NCI-H2227 (cell line): ENCODE data around the gene FAM13C.
"Not testable (repeated sequence)": the region's sequence is repeated elsewhere in the genome, so short reads cannot be mapped to it uniquely, and the experiment has no call there.

ENCODE experiments used
- DNase-seq: peaks from one replicate; lab custom pipeline; 2025; ENCODE audit not compliant: unreplicated experiment; lab: John Stamatoyannopoulos, UW

The FAM13C gene

DNA sequence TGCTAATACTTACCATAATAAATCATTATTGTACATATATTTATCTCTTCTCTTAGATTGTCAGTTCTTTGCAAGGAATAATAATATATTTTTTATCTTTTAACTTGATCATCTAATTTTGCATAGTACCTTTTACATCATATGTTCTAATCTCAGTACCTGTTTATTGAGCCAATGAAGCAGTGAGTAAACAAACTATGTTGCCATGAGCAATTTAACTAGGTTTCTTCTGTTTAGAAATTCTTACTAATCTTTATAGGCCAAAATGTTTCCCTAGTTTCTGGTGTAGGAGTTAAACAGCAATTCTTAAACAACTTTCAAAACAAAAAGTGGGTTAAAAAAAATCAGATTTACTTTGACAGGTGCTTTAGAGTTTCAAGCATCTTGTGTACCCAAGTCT, 124.6 kb downstream of the FAM13C start:
- DNase-seq, result no peak

DNA sequence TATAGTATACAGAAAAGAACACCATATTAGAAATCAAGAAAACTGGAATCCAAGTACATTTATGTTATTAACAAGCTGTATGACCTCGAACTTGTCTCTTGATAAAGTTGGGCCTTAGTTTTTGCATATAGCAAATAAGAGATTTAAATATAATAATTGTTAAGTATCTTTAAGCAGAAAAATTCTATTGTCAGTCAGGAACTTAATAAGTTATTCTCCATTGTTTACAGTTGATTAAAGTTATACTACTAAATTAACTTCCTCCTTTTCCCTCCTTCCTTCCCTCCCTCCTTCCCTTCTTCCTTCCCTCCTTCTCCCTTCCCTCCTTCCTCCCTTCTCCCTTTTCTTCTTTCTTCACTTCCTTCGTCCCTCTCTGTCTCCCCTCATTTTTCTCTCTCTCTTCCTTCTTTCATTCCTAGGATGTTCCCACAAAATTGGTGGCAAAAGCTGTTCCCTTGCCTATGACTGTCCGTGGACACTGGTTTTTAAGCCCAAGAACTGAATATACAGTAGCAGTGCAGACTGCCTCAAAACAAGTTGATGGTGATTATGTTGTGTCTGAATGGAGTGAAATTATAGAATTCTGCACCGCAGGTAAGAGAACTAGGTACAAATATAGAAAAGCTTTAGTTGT, 126.2 kb downstream of the FAM13C start:
- DNase-seq, result no peak

DNA sequence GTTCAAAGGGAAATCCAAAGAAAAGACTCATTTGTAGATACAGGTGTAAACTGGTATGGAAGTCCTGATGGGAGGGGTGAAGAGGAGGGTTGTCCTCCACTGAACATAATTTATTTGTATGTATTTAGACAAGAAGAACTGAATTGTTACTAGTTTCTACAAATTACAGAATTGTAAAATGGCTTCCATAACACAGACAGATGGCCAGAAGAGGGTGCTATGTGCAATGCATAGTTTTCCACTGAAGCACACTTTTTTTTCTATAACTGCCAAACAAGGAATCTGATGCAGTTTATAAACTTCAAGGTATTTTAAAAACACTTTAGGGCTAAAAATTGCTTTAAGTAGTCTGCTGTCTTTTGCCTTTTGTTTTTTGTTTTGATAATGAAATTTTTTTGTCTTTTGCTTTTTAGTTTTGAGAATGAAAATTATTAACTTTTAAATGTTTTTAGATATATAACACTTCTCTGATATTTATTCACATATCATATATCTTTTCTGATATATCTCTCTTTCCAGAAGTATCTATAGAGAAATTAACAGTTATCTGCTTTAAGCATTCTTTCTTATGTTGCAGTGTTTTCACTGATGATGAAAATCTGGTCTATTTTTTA, 127.4 kb downstream of the FAM13C start:
- DNase-seq, result peak; percentile 34

DNA sequence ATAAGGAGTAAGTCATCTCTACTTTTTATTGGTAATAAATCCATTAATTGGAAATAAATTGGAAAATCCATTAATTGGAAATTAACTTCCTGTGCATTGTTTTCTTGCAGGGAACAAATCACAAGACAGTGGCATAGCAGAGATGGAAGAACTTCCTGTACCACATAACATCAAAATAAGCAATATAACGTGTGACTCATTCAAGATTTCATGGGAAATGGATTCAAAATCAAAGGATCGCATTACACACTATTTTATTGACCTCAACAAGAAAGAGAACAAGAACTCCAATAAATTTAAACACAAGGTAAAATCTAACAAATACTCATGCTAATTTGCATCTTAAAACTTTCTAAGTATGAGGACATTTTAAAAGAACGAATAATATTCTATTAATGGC, 128.2 kb downstream of the FAM13C start:
- DNase-seq, result no peak

DNA sequence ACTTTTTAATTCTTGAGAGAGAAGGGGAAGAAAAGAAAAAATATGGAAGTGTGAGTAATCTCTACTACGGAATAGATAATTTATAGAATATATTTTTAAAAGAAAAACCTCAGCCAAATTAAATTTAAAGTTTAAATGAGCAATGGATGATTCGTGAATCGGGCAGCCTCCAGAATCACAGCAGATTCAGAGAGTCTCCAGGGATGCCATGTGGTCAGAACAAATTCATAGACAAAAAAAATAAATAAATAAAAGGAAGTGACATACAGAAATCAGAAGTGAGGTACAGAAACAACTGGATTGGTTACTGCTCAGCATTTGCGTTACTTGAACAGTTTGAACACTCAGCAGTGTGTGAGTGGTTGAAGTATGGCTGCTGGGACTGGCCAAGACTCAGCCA, 132.9 kb downstream of the FAM13C start:
- no peak for DNase-seq

DNA sequence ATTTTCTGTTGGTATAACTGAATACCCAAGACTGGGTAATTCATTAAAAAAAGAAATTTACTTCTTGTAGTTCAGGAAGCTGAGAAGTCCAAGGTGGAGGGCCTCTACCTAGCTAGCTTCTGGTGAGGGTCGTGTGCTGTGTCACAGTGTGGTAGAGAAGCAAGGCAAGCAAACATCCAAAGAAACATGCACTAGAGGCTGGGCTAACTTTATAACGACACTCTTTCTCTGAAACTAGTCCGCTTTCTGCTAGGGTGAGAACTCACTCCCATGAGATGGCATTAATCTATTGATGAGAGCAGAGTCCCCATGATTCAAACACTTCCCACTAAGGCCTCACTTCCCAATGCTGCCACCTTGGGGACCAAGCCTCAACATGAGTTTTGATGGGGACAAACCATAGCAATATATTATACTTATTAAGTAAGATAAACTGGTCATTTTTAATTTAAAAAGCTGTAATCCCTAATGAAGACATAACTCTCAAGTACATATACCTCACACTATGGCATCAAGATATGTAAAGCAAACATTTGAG, 135.1 kb downstream of the FAM13C start:
- no peak for DNase-seq

DNA sequence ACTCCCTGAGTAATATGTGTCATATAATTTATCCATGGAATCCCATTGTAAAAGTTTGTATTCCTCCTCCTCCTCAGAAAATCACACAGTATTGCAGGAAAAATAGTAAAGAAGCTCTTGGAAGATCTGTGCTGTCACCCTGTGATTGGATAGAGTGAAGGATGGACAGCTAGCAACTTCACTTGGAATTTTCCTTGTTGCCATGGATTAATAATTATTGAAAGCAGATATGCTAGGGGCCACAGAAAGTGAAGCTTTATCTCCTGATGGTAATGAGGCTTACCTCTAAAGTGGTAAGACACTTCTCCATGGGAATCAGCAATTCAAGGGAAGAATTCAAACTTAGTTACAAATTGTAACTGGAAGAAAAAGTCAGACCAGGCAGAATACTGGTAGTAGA, 137.1 kb downstream of the FAM13C start:
- DNase-seq, result no peak

DNA sequence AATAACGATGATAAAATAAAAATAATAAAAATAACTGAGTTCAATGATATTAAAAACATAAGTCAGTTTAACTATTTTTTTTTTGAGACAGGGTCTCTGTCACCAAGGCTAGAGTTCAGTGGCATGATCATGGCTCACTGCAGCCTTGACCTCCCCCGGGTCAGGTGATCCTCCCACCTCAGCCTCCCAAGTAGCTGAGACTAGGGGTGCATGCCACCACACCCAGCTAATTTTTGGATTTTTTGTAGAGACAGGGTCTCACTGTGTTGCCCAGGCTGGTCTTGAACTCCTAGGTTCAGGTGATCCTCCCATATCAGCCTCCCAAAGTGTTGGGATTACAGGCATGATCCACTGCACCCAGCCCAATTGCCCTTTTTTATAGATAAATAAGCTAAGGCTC, 138.8 kb downstream of the FAM13C start:
- not testable (repeated sequence) for DNase-seq

DNA sequence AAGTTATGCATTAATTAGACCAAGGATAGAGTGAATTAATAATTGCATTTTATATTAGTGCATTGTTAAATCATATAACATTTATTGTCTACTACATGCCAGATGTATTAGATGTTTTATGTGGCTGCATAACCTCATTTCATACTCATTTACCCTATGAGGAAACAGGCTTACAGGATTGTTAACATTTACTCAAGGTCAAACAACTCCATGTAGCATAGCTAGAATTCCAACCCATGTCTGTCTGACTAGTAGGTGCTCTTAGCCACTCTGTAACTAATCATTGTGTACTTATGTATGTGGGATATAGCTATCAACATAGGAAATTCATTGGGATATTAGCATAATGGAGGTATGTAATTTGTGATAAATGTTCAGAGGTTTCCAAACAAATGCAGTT, 139.6 kb downstream of the FAM13C start:
- no peak for DNase-seq

DNA sequence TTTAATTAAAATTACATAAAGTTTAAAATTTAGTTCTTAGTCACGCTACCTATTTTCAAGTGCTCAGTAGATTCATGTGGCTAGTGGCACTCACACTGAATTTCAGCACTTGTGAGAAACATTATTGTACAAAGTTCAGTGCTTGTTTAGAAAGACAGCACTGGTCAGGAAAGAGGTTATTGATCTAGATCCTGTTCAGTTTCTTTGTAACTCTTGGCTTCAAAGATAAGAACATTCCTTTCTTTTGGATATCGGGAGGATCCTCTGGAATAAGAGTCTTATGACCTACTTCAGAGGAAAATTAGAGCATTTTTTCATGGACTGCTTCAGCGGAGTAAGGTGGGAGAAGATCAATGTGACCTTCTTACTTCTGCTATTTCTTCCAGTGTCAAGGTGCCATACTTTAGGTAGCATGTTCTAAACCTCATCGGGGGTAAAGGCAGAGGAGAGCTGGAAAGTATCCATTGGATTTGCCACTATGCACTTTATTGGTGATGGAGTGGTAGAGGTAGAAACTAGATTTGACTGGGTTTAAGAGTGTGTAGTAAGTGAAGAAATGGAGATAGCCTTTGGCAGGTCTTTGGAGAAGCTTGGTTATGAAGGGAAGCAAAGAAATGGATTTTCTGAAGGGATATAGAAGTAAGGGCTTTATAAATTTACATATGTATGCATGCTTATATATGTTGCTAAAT, 146.0 kb downstream of the FAM13C start:
- DNase-seq, result no peak

DNA sequence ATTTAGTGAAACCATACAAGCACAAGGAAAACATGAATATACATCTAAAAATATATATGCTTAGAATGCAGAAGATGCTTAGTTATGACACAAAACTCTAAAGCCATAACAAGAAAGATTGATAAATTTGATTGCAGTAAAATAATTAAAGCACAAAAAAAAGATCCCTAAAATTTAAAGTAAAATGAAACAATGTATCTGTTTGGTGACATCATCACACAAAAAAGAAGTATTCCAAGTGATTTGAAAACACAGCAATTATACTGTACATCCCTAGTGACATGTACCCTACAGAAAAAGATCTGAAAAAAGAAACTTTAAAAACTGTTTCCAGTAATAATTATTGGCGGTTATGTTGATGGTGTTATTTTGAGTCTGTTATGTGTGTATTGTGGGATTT, 148.2 kb downstream of the FAM13C start:
- no peak for DNase-seq

DNA sequence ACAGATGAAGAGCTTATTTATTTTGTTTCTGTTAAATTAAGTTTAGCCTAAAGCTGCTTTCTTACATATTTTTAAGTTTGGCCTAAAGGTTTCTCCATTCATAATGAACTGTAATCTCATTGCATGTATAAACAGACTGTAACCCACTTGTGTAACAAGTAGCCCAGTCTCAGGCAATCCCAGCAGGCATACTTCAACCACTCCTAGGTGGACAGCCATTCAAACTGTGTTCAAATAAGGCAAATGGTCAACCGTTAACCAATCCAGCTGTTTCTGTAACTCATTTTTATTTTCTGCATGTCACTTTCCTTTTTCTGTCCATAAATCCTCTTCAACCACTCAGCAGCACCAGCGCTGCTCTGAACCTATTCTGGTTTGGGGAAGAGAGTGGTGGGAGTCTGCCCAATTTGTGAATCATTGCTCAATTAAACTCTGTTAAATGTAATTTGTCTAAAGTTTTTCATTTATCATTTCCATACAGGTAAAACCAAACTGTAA, 150.0 kb downstream of the FAM13C start:
- DNase-seq, result no peak

DNA sequence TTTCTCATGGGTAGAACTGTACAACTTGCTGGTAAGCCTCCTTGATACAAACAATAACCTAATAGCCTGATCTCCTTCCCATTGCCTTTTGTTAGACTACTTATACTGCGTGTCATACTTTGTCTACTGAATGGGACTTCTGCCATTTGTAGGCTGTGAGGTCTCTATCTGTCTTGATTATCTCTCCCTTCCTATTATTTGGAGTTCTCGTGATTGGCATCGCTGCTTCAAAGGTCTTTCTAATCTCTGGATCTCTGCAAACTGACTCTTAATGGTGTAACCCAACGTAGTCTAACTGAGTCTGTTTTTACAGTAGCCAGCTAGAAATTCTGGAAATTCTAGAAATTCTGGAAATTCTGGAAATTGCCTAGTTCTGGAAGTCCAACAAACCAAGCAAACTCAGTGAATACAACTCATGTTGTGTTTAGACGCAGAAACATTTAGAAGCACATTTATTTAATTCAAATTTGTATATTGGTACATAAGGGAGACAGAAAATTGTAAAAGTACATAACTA, 156.1 kb downstream of the FAM13C start:
- no peak for DNase-seq
